Gastroesophageal sphincter (tissue), 4 donors: ENCODE results near the gene IL10RA. TPM values are rescaled to one million over a fixed set of nuclear protein-coding genes. Genes with fewer than 3 reads are reported as not detected.

Experiments
- ATAC-seq: fragments of 150-250 bp; one replicate; pipeline ENCODE4 v1.9.1; 2016; ENCODE audit warnings: mild to moderate bottlenecking, moderate library complexity
- H3K27ac ChIP-seq, 4 donors: fragments of 200-600 bp; sonication (generic) in 3 of 4; 1 replicate in 3 of 4; 2 replicates in 1 of 4; pipeline ENCODE4 v1.5.1; 2016 to 2019
- H3K27me3 ChIP-seq: fragments of 200-600 bp; sonication (generic); one replicate; pipeline ENCODE4 v1.5.1; 2019
- H3K36me3 ChIP-seq, 2 donors: fragments of 200-600 bp; sonication (generic); one replicate each; pipeline ENCODE4 v1.5.1; 2019; ENCODE audit warnings: control low read depth in 1 of 2
- H3K4me1 ChIP-seq, 3 donors: fragments of 200-600 bp; sonication (generic); 1 replicate in 2 of 3; 2 replicates in 1 of 3; pipeline ENCODE4 v1.5.1; 2016 to 2019; ENCODE audit warnings: control low read depth in 2 of 3
- H3K4me3 ChIP-seq, 2 donors: fragments of 200-600 bp; sonication (generic); one replicate each; pipeline ENCODE4 v1.5.1; 2019; ENCODE audit warnings: mild to moderate bottlenecking in 1 of 2, moderate library complexity in 1 of 2
- H3K9me3 ChIP-seq, 3 donors: fragments of 200-600 bp; sonication (generic); one replicate each; pipeline ENCODE4 v1.5.1; 2017 to 2019; ENCODE audit warnings: control low read depth in 2 of 3
- EP300 ChIP-seq: sonication (generic); formaldehyde crosslinking; IDR thresholded peaks from one replicate; pipeline ENCODE4 v1.6.1; 2017; ENCODE audit warnings: antibody characterized with exemption, mild to moderate bottlenecking
- POLR2A ChIP-seq, 2 donors: fragments of 450-650 bp; IDR thresholded peaks; one replicate each; pipeline ENCODE4 v1.6.1; 2017; ENCODE audit warnings: antibody characterized with exemption in 2 of 2, mild to moderate bottlenecking in 2 of 2, moderate library complexity in 1 of 2
- POLR2AphosphoS5 ChIP-seq: sonication (generic); formaldehyde crosslinking; IDR thresholded peaks from one replicate; pipeline ENCODE4 v1.6.1; 2017; ENCODE audit warnings: antibody characterized with exemption
- WGBS, 2 donors: methylation state at CpG; one replicate each; pipeline ENCODE4 v1.1.5; 2018; ENCODE audit warnings: low coverage in 1 of 2; 5-methylcytosine and 5-hydroxymethylcytosine counted together
- total RNA-seq, 4 donors: library from RNA; depleted of rRNA; stranded (reverse); fragments of >200 nt; gene quantifications; one replicate each; pipeline ENCODE4 v1.1.0, GENCODE V29; 2016
- TF ChIP-seq, protein P1 (sequence below), 4 experiments: fragments of 200-600 bp in 2 of 4; fragments of 450-650 bp in 2 of 4; sonication (generic) in 1 of 4; IDR thresholded peaks; one replicate each; pipeline ENCODE4 v1.5.1; 2017 to 2019; ENCODE audit warnings: antibody characterized with exemption in 4 of 4, mild to moderate bottlenecking in 2 of 4, moderate library complexity in 2 of 4

IL10RA gene
- total RNA-seq, 4 donors from 2014 or later: 16.7 to 37.3 (median 24.3) TPM

DNA sequence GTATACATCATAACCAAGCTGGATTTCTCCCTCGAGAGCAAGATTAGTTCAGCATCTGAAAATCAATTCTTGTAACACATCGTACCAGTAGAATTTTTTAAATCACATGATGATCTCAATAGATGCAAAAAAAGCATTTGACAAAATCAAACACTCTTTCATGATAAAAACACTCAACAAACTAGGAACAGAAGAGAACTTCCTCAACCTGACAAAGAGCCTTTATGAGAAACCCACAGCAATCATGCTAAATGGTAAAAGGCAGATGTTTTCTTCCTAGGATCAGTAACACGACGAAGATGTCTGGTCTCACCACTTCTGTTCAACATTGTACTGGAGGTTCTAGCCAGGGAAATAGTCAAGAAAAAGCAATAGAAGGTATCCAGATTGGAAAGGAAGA lies 56.6 kb downstream of the IL10RA start:
- no peak for ATAC-seq
- H3K27ac ChIP-seq: no peak overlapping the region
- TF ChIP-seq EP300: no peak
- no peak for TF ChIP-seq POLR2A (IDR thresholded peaks at IDR 0.05)
- TF ChIP-seq, protein P1, sequence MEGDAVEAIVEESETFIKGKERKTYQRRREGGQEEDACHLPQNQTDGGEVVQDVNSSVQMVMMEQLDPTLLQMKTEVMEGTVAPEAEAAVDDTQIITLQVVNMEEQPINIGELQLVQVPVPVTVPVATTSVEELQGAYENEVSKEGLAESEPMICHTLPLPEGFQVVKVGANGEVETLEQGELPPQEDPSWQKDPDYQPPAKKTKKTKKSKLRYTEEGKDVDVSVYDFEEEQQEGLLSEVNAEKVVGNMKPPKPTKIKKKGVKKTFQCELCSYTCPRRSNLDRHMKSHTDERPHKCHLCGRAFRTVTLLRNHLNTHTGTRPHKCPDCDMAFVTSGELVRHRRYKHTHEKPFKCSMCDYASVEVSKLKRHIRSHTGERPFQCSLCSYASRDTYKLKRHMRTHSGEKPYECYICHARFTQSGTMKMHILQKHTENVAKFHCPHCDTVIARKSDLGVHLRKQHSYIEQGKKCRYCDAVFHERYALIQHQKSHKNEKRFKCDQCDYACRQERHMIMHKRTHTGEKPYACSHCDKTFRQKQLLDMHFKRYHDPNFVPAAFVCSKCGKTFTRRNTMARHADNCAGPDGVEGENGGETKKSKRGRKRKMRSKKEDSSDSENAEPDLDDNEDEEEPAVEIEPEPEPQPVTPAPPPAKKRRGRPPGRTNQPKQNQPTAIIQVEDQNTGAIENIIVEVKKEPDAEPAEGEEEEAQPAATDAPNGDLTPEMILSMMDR (IDR thresholded peaks at IDR 0.05): no peak
- no peak for TF ChIP-seq POLR2AphosphoS5
- 67 to 70% methylated on average over 4 of the region's 4 CpGs for WGBS, 2 donors
- peaks cover 32% of the 10 kb centered on the region for H3K27me3 ChIP-seq
- no peaks in the 10 kb centered on the region for H3K9me3 ChIP-seq
- no peak overlapping the region for H3K4me3 ChIP-seq
- H3K4me1 ChIP-seq: no peaks in the 10 kb centered on the region
- no peaks in the 10 kb centered on the region for H3K36me3 ChIP-seq

DNA sequence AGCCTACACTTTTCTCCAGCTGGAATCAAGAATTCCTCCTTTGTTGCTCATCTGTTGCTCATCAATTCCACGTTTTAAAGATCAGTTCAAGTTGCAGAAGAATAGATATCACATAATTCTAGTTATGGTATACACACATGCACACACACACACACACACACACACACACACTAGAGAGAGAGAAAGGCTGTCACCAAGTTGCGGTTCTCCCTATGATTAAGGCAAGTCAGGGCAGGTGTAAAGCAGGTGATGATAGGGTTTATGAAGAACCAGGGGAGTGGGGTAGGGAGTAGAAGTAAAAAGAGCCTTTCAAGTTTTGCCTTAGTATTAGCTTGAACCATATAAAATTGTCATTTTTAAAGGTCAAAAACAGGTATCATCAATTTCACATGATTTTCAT lies 59.0 kb downstream of the IL10RA start:
- no peaks in the 10 kb centered on the region for H3K4me1 ChIP-seq
- H3K9me3 ChIP-seq: no peaks in the 10 kb centered on the region
- H3K36me3 ChIP-seq: no peaks in the 10 kb centered on the region
- 43 to 44% methylated on average over 1 to 2 of the region's 2 CpGs for WGBS, 2 donors
- peaks cover 15% of the 10 kb centered on the region for H3K27me3 ChIP-seq
- no peak for ATAC-seq
- TF ChIP-seq POLR2A (IDR thresholded peaks at IDR 0.05): no peak
- TF ChIP-seq EP300: no peak
- H3K27ac ChIP-seq: no peak overlapping the region
- H3K4me3 ChIP-seq: no peak overlapping the region

DNA sequence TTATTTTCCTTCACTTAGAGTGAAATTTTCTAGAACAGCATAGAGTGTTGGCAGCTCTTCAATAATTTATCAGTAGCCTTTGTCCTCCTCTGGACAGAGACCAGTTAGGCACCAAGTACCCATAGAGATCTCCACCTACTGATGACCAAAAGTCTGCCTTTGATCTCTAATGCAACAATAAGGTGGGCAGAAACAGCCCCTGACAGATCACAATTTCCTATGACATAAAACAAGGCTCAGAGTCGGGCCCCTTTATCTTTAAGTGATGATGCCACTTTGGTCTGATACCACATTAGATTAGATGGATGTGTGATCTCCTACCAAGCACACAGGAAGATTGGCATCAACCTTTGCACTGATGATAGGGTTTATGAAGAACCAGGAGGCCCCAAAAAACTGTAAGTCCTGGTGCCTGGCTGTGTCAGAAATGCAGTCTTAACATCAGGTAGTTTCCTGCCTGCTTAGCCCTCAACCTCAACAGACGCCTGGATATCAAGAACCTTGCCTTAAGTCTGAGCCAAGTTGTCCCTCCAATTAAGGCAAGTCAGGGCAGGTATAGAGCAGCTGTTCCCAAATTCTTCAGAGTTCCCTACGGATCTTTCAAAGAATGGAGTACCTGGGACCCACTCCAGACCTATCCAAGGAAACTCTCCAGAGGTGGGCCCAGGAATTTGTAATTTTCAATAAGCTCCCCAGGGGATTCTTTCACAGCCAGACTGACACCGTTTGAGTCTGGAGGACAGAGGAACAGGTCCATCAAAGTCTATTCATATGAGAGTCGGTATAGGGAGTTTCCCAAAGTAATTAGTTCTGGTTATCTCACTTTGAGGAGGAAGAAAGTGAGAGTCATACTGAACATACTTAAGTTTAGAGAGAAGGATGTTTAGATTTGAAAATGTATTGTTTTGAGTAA lies 60.1 kb downstream of the IL10RA start:
- H3K27me3 ChIP-seq: peaks cover 11% of the 10 kb centered on the region
- ATAC-seq: no peak
- H3K27ac ChIP-seq: no peak overlapping the region
- TF ChIP-seq EP300: no peak
- TF ChIP-seq POLR2AphosphoS5: no peak
- no peak for TF ChIP-seq POLR2A (IDR thresholded peaks at IDR 0.05)
- TF ChIP-seq, protein P1 (IDR thresholded peaks at IDR 0.05): no peak
- WGBS, 2 donors: 22 to 68% methylated on average over 2 to 3 of the region's 5 CpGs
- no peaks in the 10 kb centered on the region for H3K9me3 ChIP-seq
- H3K4me3 ChIP-seq: no peak overlapping the region
- H3K4me1 ChIP-seq: no peaks in the 10 kb centered on the region
- H3K36me3 ChIP-seq: no peaks in the 10 kb centered on the region

DNA sequence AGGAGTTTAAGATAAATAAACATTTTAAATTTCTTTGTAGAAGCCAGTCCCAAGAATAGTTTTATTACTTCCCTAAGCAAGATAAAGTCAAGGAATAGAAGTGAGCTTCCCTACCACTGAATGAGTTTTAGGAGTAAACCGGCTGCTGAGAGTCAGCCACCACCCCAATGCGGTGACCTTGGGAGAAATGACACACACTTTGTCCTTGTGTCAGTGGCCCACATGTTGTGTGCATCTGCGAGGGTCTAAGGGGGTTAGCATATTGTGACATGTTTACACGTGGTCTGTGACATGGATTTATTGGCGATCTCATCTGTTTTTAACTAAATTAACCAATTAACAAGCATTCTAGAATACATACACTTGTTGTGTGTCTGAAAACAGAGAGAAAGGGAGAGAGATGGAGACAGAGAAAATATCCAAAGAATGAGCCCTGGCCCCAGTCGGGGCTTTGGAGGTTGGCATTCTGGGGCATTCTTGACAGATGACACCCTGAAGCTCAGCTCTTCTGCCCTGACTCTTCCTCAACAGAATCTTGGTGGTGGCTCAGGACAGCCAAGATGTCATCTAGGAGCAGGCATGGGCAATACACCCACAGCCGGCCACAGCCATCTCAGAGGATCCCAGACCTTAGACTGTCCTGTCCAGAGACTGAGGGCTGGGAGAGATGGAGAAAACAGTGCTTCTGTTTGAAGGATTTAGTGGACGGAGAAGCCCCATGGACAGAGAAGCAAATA lies 60.9 kb downstream of the IL10RA start:
- no peaks in the 10 kb centered on the region for H3K4me1 ChIP-seq
- WGBS, 2 donors: 77 to 79% methylated on average over 7 of the region's 8 CpGs
- H3K36me3 ChIP-seq: no peaks in the 10 kb centered on the region
- TF ChIP-seq POLR2A (IDR thresholded peaks at IDR 0.05) (no peak), POLR2AphosphoS5 (no peak), EP300 (no peak)
- TF ChIP-seq, protein P1 (IDR thresholded peaks at IDR 0.05): no peak
- no peak overlapping the region for H3K27ac ChIP-seq
- ATAC-seq: no peak
- no peaks in the 10 kb centered on the region for H3K9me3 ChIP-seq
- H3K27me3 ChIP-seq: peaks cover 7% of the 10 kb centered on the region
- no peak overlapping the region for H3K4me3 ChIP-seq

DNA sequence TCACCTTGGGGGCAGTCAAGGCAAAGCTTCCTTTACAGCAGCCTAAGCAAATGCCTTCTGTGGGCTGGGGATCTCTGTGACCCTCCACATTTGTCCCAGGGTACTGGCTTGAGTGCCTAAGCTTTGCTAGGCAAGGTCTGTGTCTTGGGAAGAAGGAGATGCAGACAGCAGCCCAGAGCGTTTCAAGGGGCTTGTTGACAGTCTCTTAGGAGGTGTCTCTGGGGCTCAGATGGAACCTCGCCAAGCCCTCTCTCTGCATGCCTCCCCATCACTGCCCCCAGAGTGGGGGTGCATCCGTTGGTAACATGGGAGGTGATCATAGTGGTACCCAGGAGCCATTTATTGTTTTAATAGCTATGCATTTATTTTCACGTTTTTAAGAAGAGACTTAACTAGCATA lies 61.6 kb downstream of the IL10RA start:
- ATAC-seq: no peak
- H3K27me3 ChIP-seq: peaks cover 7% of the 10 kb centered on the region
- H3K36me3 ChIP-seq: no peaks in the 10 kb centered on the region
- no peak overlapping the region for H3K27ac ChIP-seq
- TF ChIP-seq EP300: no peak
- TF ChIP-seq POLR2A (IDR thresholded peaks at IDR 0.05): no peak
- no peak for TF ChIP-seq POLR2AphosphoS5
- TF ChIP-seq, protein P1 (IDR thresholded peaks at IDR 0.05): no peak
- H3K9me3 ChIP-seq: no peaks in the 10 kb centered on the region
- 67 to 70% methylated on average over 1 to 2 of the region's 4 CpGs for WGBS, 2 donors
- no peak overlapping the region for H3K4me3 ChIP-seq
- no peaks in the 10 kb centered on the region for H3K4me1 ChIP-seq
